Body of pancreas (tissue), 4 donors: Measurements from ENCODE around the gene KLHDC7A. TPM values are rescaled to one million over a fixed set of nuclear protein-coding genes. Genes with fewer than 3 reads are reported as not detected.

ENCODE experiments used
- ATAC-seq: fragments of 150-250 bp; one replicate; pipeline ENCODE4 v1.9.1; 2016
- DNase-seq, 4 donors: peaks; one replicate each; pipeline ENCODE4 v3.0.0-alpha.2; 2019
- H3K27ac ChIP-seq, 4 donors: fragments of 200-600 bp; sonication (generic); 1 replicate in 3 of 4; 2 replicates in 1 of 4; pipeline versions ENCODE4 v1.5.1 to v1.6.1; 2016 to 2019; ENCODE audit warnings: mild to moderate bottlenecking in 1 of 4, mixed read lengths in 1 of 4, moderate library complexity in 1 of 4
- H3K27me3 ChIP-seq, 2 donors: fragments of 200-600 bp; sonication (generic); one replicate each; pipeline ENCODE4 v1.6.0; 2016; ENCODE audit warnings: mild to moderate bottlenecking in 1 of 2
- H3K36me3 ChIP-seq, 2 donors: fragments of 200-600 bp; sonication (generic); replicated peaks in 1 of 2; 2 replicates each; pipeline ENCODE4 v1.5.1; 2016; ENCODE audit warnings: low read depth in 2 of 2; ENCODE audit not compliant: insufficient read depth in 1 of 2
- H3K4me1 ChIP-seq: fragments of 200-600 bp; sonication (generic); one replicate; pipeline ENCODE4 v1.6.0; 2016
- H3K4me3 ChIP-seq, 2 donors: fragments of 200-600 bp; sonication (generic); 1 replicate in 1 of 2; 2 replicates in 1 of 2; pipeline ENCODE4 v1.5.1; 2016 to 2019
- H3K9me3 ChIP-seq, 3 donors: fragments of 200-600 bp; sonication (generic); 1 replicate in 2 of 3; 2 replicates in 1 of 3; pipeline ENCODE4 v1.5.1; 2016
- POLR2A ChIP-seq, 3 donors: fragments of 450-650 bp; IDR thresholded peaks; one replicate each; pipeline ENCODE4 v1.6.1; 2016; ENCODE audit warnings: antibody characterized with exemption in 3 of 3, mild to moderate bottlenecking in 2 of 3
- WGBS, 2 donors: methylation state at CpG; one replicate each; pipeline ENCODE4 v1.1.5; 2017; 5-methylcytosine and 5-hydroxymethylcytosine counted together
- intact Hi-C: fragments of 100-400 bp; cut with DNase I; formaldehyde crosslinking; loops from one replicate; pipeline ENCODE4 v1.15.1; 2023
- total RNA-seq, 2 donors: library from RNA; depleted of rRNA; stranded (reverse); fragments of >200 nt; gene quantifications; one replicate each; pipeline ENCODE4 v1.1.0, GENCODE V29; 2016
- TF ChIP-seq, protein P1 (sequence below), 7 experiments: fragments of 450-650 bp in 4 of 7; fragments of 200-600 bp in 3 of 7; sonication (generic) in 3 of 7; IDR thresholded peaks; one replicate each; pipeline ENCODE4 v1.5.1; 2016 to 2019; ENCODE audit warnings: antibody characterized with exemption in 7 of 7

KLHDC7A gene
- total RNA-seq, 2 donors from 2014 or later, result 3.6 to 5.6 TPM

GRCh38 chr1:18444563-18444962 lies 36.2 kb upstream of the KLHDC7A start:
- DNase-seq (no peak), ATAC-seq (no peak)
- no peaks in the 10 kb centered on the region for H3K27me3 ChIP-seq
- TF ChIP-seq, protein P1, sequence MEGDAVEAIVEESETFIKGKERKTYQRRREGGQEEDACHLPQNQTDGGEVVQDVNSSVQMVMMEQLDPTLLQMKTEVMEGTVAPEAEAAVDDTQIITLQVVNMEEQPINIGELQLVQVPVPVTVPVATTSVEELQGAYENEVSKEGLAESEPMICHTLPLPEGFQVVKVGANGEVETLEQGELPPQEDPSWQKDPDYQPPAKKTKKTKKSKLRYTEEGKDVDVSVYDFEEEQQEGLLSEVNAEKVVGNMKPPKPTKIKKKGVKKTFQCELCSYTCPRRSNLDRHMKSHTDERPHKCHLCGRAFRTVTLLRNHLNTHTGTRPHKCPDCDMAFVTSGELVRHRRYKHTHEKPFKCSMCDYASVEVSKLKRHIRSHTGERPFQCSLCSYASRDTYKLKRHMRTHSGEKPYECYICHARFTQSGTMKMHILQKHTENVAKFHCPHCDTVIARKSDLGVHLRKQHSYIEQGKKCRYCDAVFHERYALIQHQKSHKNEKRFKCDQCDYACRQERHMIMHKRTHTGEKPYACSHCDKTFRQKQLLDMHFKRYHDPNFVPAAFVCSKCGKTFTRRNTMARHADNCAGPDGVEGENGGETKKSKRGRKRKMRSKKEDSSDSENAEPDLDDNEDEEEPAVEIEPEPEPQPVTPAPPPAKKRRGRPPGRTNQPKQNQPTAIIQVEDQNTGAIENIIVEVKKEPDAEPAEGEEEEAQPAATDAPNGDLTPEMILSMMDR (IDR thresholded peaks at IDR 0.05), result no peak
- TF ChIP-seq POLR2A (IDR thresholded peaks at IDR 0.05), result no peak
- no peak overlapping the region for H3K27ac ChIP-seq
- 62 to 64% methylated on average over 3 of the region's 3 CpGs for WGBS, 2 donors
- H3K4me1 ChIP-seq, result no peaks in the 10 kb centered on the region
- intact Hi-C loops, result no loop called here
- H3K36me3 ChIP-seq, result no peaks in the 10 kb centered on the region
- no peak overlapping the region for H3K4me3 ChIP-seq
- H3K9me3 ChIP-seq, result no peaks in the 10 kb centered on the region

GRCh38 chr1:18446751-18447150 lies 34.0 kb upstream of the KLHDC7A start:
- DNase-seq (no peak), ATAC-seq (no peak)
- Histone ChIP-seq H3K4me3 (no peak overlapping the region), H3K36me3 (no peaks in the 10 kb centered on the region), H3K9me3 (no peaks in the 10 kb centered on the region), H3K4me1 (no peaks in the 10 kb centered on the region), H3K27ac (no peak overlapping the region), H3K27me3 (no peaks in the 10 kb centered on the region)
- intact Hi-C loops, result no loop called here
- TF ChIP-seq POLR2A (IDR thresholded peaks at IDR 0.05), result no peak
- TF ChIP-seq, protein P1 (IDR thresholded peaks at IDR 0.05), result no peak
- WGBS, 2 donors, result 84 to 91% methylated on average over 4 of the region's 4 CpGs

DNA sequence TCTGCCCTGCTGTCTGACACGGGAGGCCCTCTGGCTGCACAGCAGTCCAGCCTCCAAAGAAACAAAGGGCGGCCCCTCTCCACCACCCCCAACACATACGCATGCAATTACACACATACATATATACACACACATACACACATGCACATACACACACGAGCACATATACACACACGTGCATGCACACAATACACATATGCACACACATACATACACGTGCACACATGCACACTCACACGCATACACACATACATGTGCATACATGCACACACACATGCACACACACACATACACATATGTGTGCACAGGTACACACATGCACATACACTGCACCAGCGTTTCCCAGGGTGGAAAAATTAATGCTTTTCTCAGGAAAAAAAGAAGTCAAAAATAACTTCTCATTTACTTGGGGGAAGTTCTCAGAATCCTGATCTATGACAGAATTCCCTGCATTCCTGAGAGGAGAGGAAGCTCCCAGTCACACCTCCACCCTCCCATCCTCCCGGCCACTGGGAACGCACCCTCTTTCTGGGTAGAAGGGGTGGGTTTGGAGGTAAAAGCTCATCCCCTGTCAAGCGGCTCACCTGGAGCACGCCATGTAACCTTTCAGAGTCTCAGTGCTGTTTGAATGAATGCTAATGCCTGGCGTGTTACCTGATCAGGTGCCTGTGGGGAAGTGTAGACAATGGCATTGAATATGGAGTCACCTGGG lies 33.1 kb upstream of the KLHDC7A start:
- intact Hi-C loops, result no loop called here
- Histone ChIP-seq H3K4me1 (no peaks in the 10 kb centered on the region), H3K27ac (no peak overlapping the region), H3K36me3 (no peaks in the 10 kb centered on the region), H3K4me3 (no peak overlapping the region), H3K27me3 (no peaks in the 10 kb centered on the region), H3K9me3 (no peaks in the 10 kb centered on the region)
- 80% methylated on average over 12 to 13 of the region's 13 CpGs for WGBS, 2 donors
- DNase-seq, result no peak
- TF ChIP-seq, protein P1 (IDR thresholded peaks at IDR 0.05), result no peak
- TF ChIP-seq POLR2A (IDR thresholded peaks at IDR 0.05), result no peak
- ATAC-seq, result no peak

GRCh38 chr1:18448889-18449288 lies 31.8 kb upstream of the KLHDC7A start:
- H3K36me3 ChIP-seq, result no peaks in the 10 kb centered on the region
- ATAC-seq (no peak), DNase-seq (no peak)
- WGBS, 2 donors, result 49 to 69% methylated on average over 4 of the region's 4 CpGs
- intact Hi-C loops, result no loop called here
- H3K9me3 ChIP-seq, result no peaks in the 10 kb centered on the region
- TF ChIP-seq, protein P1 (IDR thresholded peaks at IDR 0.05), result no peak
- no peak for TF ChIP-seq POLR2A (IDR thresholded peaks at IDR 0.05)
- no peaks in the 10 kb centered on the region for H3K27me3 ChIP-seq
- H3K4me3 ChIP-seq, result no peak overlapping the region
- H3K4me1 ChIP-seq, result no peaks in the 10 kb centered on the region
- no peak overlapping the region for H3K27ac ChIP-seq

GRCh38 chr1:18452550-18452949 lies 28.2 kb upstream of the KLHDC7A start:
- ATAC-seq (peak; percentile 40), DNase-seq (no peak)
- Histone ChIP-seq H3K4me3 (no peak overlapping the region), H3K4me1 (no peaks in the 10 kb centered on the region), H3K27ac (no peak overlapping the region), H3K36me3 (no peaks in the 10 kb centered on the region), H3K9me3 (no peaks in the 10 kb centered on the region), H3K27me3 (no peaks in the 10 kb centered on the region)
- intact Hi-C loops, result no loop called here
- no peak for TF ChIP-seq POLR2A (IDR thresholded peaks at IDR 0.05)
- TF ChIP-seq, protein P1 (IDR thresholded peaks at IDR 0.05), result no peak
